Measurements from ENCODE around the gene NEURL4.
"Not testable (repeated sequence)": the region's sequence is repeated elsewhere in the genome, so short reads cannot be mapped to it uniquely, and the experiment has no call there.

DNA sequence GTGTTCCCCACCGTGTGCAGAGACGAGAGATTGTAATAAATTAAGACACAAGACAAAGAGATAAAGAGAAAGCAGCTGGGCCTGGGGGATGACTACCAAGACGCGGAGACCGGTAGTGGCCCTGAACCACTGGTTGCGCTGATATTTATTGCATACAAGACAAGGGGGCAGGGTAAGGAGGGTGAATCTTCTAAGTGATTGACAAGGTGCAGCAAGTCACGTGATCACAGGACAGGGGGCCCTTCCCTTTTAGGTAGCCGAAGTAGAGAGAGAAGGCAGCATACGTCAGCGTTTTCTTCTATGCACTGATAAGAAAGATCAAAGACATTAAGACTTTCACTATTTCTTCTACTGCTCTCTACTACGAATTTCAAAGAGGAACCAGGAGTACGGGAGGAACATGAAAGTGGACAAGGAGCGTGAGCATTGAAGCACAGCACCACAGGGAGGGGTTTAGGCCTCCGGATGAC is 3.5 kb upstream of the NEURL4 start:
- TF ChIP-seq, protein P1, sequence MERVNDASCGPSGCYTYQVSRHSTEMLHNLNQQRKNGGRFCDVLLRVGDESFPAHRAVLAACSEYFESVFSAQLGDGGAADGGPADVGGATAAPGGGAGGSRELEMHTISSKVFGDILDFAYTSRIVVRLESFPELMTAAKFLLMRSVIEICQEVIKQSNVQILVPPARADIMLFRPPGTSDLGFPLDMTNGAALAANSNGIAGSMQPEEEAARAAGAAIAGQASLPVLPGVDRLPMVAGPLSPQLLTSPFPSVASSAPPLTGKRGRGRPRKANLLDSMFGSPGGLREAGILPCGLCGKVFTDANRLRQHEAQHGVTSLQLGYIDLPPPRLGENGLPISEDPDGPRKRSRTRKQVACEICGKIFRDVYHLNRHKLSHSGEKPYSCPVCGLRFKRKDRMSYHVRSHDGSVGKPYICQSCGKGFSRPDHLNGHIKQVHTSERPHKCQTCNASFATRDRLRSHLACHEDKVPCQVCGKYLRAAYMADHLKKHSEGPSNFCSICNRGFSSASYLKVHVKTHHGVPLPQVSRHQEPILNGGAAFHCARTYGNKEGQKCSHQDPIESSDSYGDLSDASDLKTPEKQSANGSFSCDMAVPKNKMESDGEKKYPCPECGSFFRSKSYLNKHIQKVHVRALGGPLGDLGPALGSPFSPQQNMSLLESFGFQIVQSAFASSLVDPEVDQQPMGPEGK (CRISPR knock-in tag; IDR thresholded peaks at IDR 0.05; ENCODE audit: borderline replicate concordance) = not testable (repeated sequence)
- TF ChIP-seq ESRRG (CRISPR knock-in tag; IDR thresholded peaks at IDR 0.05); CSDC2 (CRISPR knock-in tag; IDR thresholded peaks at IDR 0.05); ZNF70 (CRISPR knock-in tag; IDR thresholded peaks at IDR 0.05); ZC3H10 (CRISPR knock-in tag; IDR thresholded peaks at IDR 0.05); TOX (CRISPR knock-in tag; IDR thresholded peaks at IDR 0.05; ENCODE audit: borderline replicate concordance); RARB (CRISPR knock-in tag; IDR thresholded peaks at IDR 0.05); ZNF8 (CRISPR knock-in tag; IDR thresholded peaks at IDR 0.05); ZFP30 (CRISPR knock-in tag; IDR thresholded peaks at IDR 0.05); ARNTL (CRISPR knock-in tag; IDR thresholded peaks at IDR 0.05; ENCODE audit: borderline replicate concordance, low read depth): not testable (repeated sequence)
- TF ChIP-seq, protein P2, sequence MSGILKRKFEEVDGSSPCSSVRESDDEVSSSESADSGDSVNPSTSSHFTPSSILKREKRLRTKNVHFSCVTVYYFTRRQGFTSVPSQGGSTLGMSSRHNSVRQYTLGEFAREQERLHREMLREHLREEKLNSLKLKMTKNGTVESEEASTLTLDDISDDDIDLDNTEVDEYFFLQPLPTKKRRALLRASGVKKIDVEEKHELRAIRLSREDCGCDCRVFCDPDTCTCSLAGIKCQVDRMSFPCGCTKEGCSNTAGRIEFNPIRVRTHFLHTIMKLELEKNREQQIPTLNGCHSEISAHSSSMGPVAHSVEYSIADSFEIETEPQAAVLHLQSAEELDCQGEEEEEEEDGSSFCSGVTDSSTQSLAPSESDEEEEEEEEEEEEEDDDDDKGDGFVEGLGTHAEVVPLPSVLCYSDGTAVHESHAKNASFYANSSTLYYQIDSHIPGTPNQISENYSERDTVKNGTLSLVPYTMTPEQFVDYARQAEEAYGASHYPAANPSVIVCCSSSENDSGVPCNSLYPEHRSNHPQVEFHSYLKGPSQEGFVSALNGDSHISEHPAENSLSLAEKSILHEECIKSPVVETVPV (CRISPR knock-in tag; IDR thresholded peaks at IDR 0.05) = not testable (repeated sequence)
- TF ChIP-seq, protein P3, sequence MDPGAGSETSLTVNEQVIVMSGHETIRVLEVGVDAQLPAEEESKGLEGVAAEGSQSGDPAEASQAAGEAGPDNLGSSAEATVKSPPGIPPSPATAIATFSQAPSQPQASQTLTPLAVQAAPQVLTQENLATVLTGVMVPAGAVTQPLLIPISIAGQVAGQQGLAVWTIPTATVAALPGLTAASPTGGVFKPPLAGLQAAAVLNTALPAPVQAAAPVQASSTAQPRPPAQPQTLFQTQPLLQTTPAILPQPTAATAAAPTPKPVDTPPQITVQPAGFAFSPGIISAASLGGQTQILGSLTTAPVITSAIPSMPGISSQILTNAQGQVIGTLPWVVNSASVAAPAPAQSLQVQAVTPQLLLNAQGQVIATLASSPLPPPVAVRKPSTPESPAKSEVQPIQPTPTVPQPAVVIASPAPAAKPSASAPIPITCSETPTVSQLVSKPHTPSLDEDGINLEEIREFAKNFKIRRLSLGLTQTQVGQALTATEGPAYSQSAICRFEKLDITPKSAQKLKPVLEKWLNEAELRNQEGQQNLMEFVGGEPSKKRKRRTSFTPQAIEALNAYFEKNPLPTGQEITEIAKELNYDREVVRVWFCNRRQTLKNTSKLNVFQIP (CRISPR knock-in tag; IDR thresholded peaks at IDR 0.05; ENCODE audit: borderline replicate concordance, low read depth) = not testable (repeated sequence)
- TF ChIP-seq, protein P4, sequence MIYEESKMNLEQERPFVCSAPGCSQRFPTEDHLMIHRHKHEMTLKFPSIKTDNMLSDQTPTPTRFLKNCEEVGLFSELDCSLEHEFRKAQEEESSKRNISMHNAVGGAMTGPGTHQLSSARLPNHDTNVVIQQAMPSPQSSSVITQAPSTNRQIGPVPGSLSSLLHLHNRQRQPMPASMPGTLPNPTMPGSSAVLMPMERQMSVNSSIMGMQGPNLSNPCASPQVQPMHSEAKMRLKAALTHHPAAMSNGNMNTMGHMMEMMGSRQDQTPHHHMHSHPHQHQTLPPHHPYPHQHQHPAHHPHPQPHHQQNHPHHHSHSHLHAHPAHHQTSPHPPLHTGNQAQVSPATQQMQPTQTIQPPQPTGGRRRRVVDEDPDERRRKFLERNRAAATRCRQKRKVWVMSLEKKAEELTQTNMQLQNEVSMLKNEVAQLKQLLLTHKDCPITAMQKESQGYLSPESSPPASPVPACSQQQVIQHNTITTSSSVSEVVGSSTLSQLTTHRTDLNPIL (CRISPR knock-in tag; IDR thresholded peaks at IDR 0.05; ENCODE audit: low read depth) = not testable (repeated sequence)
